HG03457 (cell line): ENCODE measurements around the gene DENND5B.
"Not testable (repeated sequence)": the region's sequence is repeated elsewhere in the genome, so short reads cannot be mapped to it uniquely, and the experiment has no call there.

ENCODE experiments used
- ATAC-seq: cut with Tn5 transposase; IDR thresholded peaks from one replicate; pipeline ENCODE4 v1.9.1; 2021; ENCODE audit warnings: moderate number of reproducible peaks; ENCODE audit not compliant: unreplicated experiment

DENND5B gene

GRCh38 chr12:31590642-31591379 lies at the start of gene DENND5B:
Gene DENND5B (minus strand): TSS chr12:31591136. CDS start chr12:31590832, 304 bp downstream.
- ATAC-seq: peak; percentile 37

- ATAC-seq: no peak
These were observed 43.7 kb upstream of the DENND5B start for GRCh38 chr12:31634620-31635019.

- ATAC-seq: no peak
These were observed 42.5 kb upstream of the DENND5B start for GRCh38 chr12:31633464-31633863.

- ATAC-seq: no peak
These were observed 40.9 kb upstream of the DENND5B start for GRCh38 chr12:31631809-31632208.

GRCh38 chr12:31631023-31631724 lies 40.2 kb upstream of the DENND5B start:
- no peak for ATAC-seq

- no peak for ATAC-seq
These were observed 39.1 kb upstream of the DENND5B start for GRCh38 chr12:31629756-31630732.

GRCh38 chr12:31627456-31628054 lies 36.6 kb upstream of the DENND5B start:
- no peak for ATAC-seq

- ATAC-seq: no peak
These were observed 35.5 kb upstream of the DENND5B start for GRCh38 chr12:31626270-31626995.

- ATAC-seq: no peak
These were observed 31.1 kb upstream of the DENND5B start for GRCh38 chr12:31622038-31622437.

- ATAC-seq: no peak
These were observed 29.4 kb upstream of the DENND5B start for GRCh38 chr12:31620311-31620710.

- no peak for ATAC-seq
These were observed 27.5 kb upstream of the DENND5B start for GRCh38 chr12:31618228-31619025.

- ATAC-seq: no peak
These were observed 21.9 kb upstream of the DENND5B start for GRCh38 chr12:31612819-31613218.

- ATAC-seq: not testable (repeated sequence)
These were observed 17.4 kb upstream of the DENND5B start for GRCh38 chr12:31608299-31608698.

GRCh38 chr12:31605531-31605930 lies 14.6 kb upstream of the DENND5B start:
- no peak for ATAC-seq

GRCh38 chr12:31603546-31604009 lies 12.6 kb upstream of the DENND5B start:
- peak; percentile 93 for ATAC-seq

GRCh38 chr12:31600750-31601149 lies 9.8 kb upstream of the DENND5B start:
- ATAC-seq: no peak

GRCh38 chr12:31600252-31600651 lies 9.3 kb upstream of the DENND5B start:
- ATAC-seq: no peak

- ATAC-seq: peak; percentile 49
These were observed 8.1 kb upstream of the DENND5B start for GRCh38 chr12:31599053-31599452.

- ATAC-seq: no peak
These were observed 6.1 kb upstream of the DENND5B start for GRCh38 chr12:31597066-31597465.
